GM23338 (cell line): ENCODE data around the gene EVI2B. TPM values are rescaled to one million over a fixed set of nuclear protein-coding genes. Genes with fewer than 3 reads are reported as not detected.

Source experiments
- ATAC-seq: fragments of 200-7000 bp; cut with Tn5 transposase; 3 replicates; pipeline ENCODE4 v1.9.1; 2020
- DNase-seq: peaks from one replicate; pipeline ENCODE4 v3.0.0-alpha.2; 2015; ENCODE audit warnings: low spot score
- H2AFZ ChIP-seq: fragments of 200-600 bp; sonication (generic); 2 replicates; pipeline ENCODE4 v1.8.0; 2016; ENCODE audit warnings: antibody characterized with exemption, mild to moderate bottlenecking, moderate library complexity
- H3F3A ChIP-seq: fragments of 200-600 bp; sonication (generic); replicated peaks from 2 replicates; pipeline ENCODE4 v1.8.0; 2017; ENCODE audit warnings: antibody characterized with exemption, mixed run types, low read depth
- H3K27ac ChIP-seq: fragments of 200-600 bp; sonication (generic); 2 replicates; pipeline ENCODE4 v1.6.1; 2016; ENCODE audit warnings: low read depth
- H3K27me3 ChIP-seq: fragments of 200-600 bp; sonication (generic); 2 replicates; pipeline ENCODE4 v1.8.0; 2016; ENCODE audit warnings: mild to moderate bottlenecking, mixed run types, moderate library complexity; ENCODE audit not compliant: insufficient read depth
- H3K36me3 ChIP-seq: fragments of 200-600 bp; sonication (generic); 2 replicates; pipeline ENCODE4 v1.8.0; 2016; ENCODE audit warnings: mild to moderate bottlenecking; ENCODE audit not compliant: insufficient read depth
- H3K4me1 ChIP-seq: fragments of 200-600 bp; sonication (generic); 2 replicates; pipeline ENCODE4 v1.8.0; 2016; ENCODE audit warnings: mild to moderate bottlenecking, moderate library complexity; ENCODE audit not compliant: insufficient read depth
- H3K4me2 ChIP-seq: fragments of 200-600 bp; sonication (generic); 2 replicates; pipeline ENCODE4 v1.7.1; 2017; ENCODE audit warnings: mixed run types
- H3K4me3 ChIP-seq: fragments of 200-600 bp; sonication (generic); 2 replicates; pipeline ENCODE4 v1.6.1; 2016; ENCODE audit warnings: mixed run types
- H3K79me2 ChIP-seq: fragments of 200-600 bp; sonication (generic); replicated peaks from 2 replicates; pipeline ENCODE4 v1.8.0; 2017; ENCODE audit warnings: mild to moderate bottlenecking; ENCODE audit not compliant: insufficient read depth
- H3K9me2 ChIP-seq: fragments of 200-600 bp; sonication (generic); 2 replicates; pipeline ENCODE4 v1.8.0; 2017; ENCODE audit not compliant: insufficient read depth
- H4K20me1 ChIP-seq: fragments of 200-600 bp; sonication (generic); replicated peaks from 2 replicates; pipeline ENCODE4 v1.8.0; 2017; ENCODE audit warnings: mild to moderate bottlenecking; ENCODE audit not compliant: insufficient read depth
- H3K27ac Mint-ChIP-seq: 2 replicates; pipeline ENCODE4 v1.8.0; 2020; ENCODE audit warnings: inconsistent platforms, mild to moderate bottlenecking, moderate library complexity, mixed read lengths
- H3K27me3 Mint-ChIP-seq: 3 replicates; pipeline ENCODE4 v1.8.0; 2022; ENCODE audit warnings: low read depth, mild to moderate bottlenecking, moderate library complexity, mixed read lengths, inconsistent platforms; ENCODE audit not compliant: insufficient read depth, poor library complexity
- H3K36me3 Mint-ChIP-seq: 3 replicates; pipeline ENCODE4 v1.8.0; 2021; ENCODE audit warnings: low read depth, mild to moderate bottlenecking, inconsistent platforms, moderate library complexity, mixed read lengths
- H3K4me1 Mint-ChIP-seq: 3 replicates; pipeline ENCODE4 v1.8.0; 2020; ENCODE audit warnings: mild to moderate bottlenecking, inconsistent platforms, mixed read lengths
- H3K4me3 Mint-ChIP-seq: 3 replicates; pipeline ENCODE4 v1.8.0; 2021; ENCODE audit warnings: moderate library complexity, mild to moderate bottlenecking, inconsistent platforms, mixed read lengths
- H3K9me3 Mint-ChIP-seq: 3 replicates; pipeline ENCODE4 v1.8.0; 2020; ENCODE audit warnings: moderate library complexity, mild to moderate bottlenecking, inconsistent platforms, mixed read lengths
- CREB1 ChIP-seq: fragments of 250-450 bp; sonication (Bioruptor Pico); IDR thresholded peaks from 2 replicates; pipeline ENCODE4 v1.5.0; 2020; ENCODE audit warnings: low read depth, mild to moderate bottlenecking, moderate library complexity
- CTCF ChIP-seq, 2 experiments: fragments of 200-600 bp in 1 of 2; sonication (generic) in 1 of 2; conservative IDR thresholded peaks; 2 replicates each; pipeline versions ENCODE4 v1.5.1 to v1.6.1; 2016 to 2017; ENCODE audit warnings: antibody characterized with exemption in 2 of 2, low read depth in 2 of 2, mild to moderate bottlenecking in 2 of 2, moderate library complexity in 1 of 2
- ETS1 ChIP-seq: IDR thresholded peaks from 2 replicates; pipeline ENCODE4 v1.6.1; 2016; ENCODE audit warnings: antibody characterized with exemption
- EZH2 ChIP-seq: fragments of 200-600 bp; sonication (generic); IDR thresholded peaks from one replicate; pipeline ENCODE4 v1.8.0; 2017; ENCODE audit warnings: antibody characterized with exemption, mild to moderate bottlenecking, low read depth; ENCODE audit not compliant: unreplicated experiment
- EZH2phosphoT487 ChIP-seq: fragments of 200-600 bp; sonication (generic); IDR thresholded peaks from one replicate; pipeline ENCODE4 v1.8.1; 2018; ENCODE audit warnings: antibody characterized with exemption; ENCODE audit not compliant: unreplicated experiment
- JUNB ChIP-seq: IDR thresholded peaks from one replicate; pipeline ENCODE4 v1.6.1; 2016; ENCODE audit warnings: antibody characterized with exemption; ENCODE audit not compliant: unreplicated experiment
- NANOG ChIP-seq: IDR thresholded peaks from 2 replicates; pipeline ENCODE4 v1.6.1; 2016; ENCODE audit warnings: antibody characterized with exemption, borderline replicate concordance
- POLR2AphosphoS5 ChIP-seq: IDR thresholded peaks from 2 replicates; pipeline ENCODE4 v1.6.1; 2016; ENCODE audit warnings: antibody characterized with exemption, low read depth
- REST ChIP-seq: IDR thresholded peaks from one replicate; pipeline ENCODE4 v1.6.1; 2018; ENCODE audit warnings: antibody characterized with exemption; ENCODE audit not compliant: unreplicated experiment
- STAT1 ChIP-seq: IDR thresholded peaks from one replicate; pipeline ENCODE4 v1.6.1; 2016; ENCODE audit warnings: antibody characterized with exemption; ENCODE audit not compliant: unreplicated experiment
- ZNF114 ChIP-seq: fragments of 250-450 bp; sonication (Bioruptor Pico); IDR thresholded peaks from 2 replicates; pipeline ENCODE4 v1.5.0; 2020; ENCODE audit warnings: mild to moderate bottlenecking, moderate library complexity
- ZNF331 ChIP-seq: fragments of 250-450 bp; sonication (Bioruptor Pico); IDR thresholded peaks from 2 replicates; pipeline ENCODE4 v1.5.0; 2020; ENCODE audit warnings: low read depth, mild to moderate bottlenecking, moderate library complexity
- ZNF462 ChIP-seq: fragments of 250-450 bp; sonication (Bioruptor Pico); IDR thresholded peaks from 2 replicates; pipeline ENCODE4 v1.5.0; 2020; ENCODE audit warnings: mild to moderate bottlenecking, moderate library complexity
- polyA plus RNA-seq: library from polyadenylated mRNA; unstranded; fragments of >200 nt; fragmentation: Nextera tagmentation; extraction: Ambion mirVana; gene quantifications from 2 replicates; pipeline ENCODE4 v1.2.1, GENCODE V29; 2016
- total RNA-seq: library from RNA; depleted of rRNA; stranded (reverse); fragments of >200 nt; shearing (Covaris generic); gene quantifications from 2 replicates; pipeline ENCODE4 v1.2.3, GENCODE V29; 2014

Gene EVI2B
- total and polyA plus RNA-seq, 2 experiments from 2014 or later: 0.18 TPM; not detected in 1

- Histone ChIP-seq H3K36me3 (no peaks in the 10 kb centered on the region), H3K9me2 (no peaks in the 10 kb centered on the region), H3K4me1 (0 out of 2 replicates have a peak, but pooled peaks cover 4% of the 10 kb centered on the region), H3F3A (no peaks in the 10 kb centered on the region), H3K27ac (peak overlapping the region; percentile 43; the same call in 1 of the 2 replicates), H3K79me2 (no peaks in the 10 kb centered on the region), H3K4me3 (no peak overlapping the region), H4K20me1 (no peaks in the 10 kb centered on the region), H3K27me3 (no peaks in the 10 kb centered on the region), H2AFZ (no peak overlapping the region), H3K4me2 (0 out of 2 replicates have a peak overlapping the region, but pooled peaks have one; percentile 1)
- H3K27me3 Mint-ChIP-seq: peaks cover 2% of the 10 kb centered on the region
- H3K27ac Mint-ChIP-seq: peak overlapping the region; percentile 89
- peaks cover 9% of the 10 kb centered on the region; the same call in 2 of the 3 replicates for H3K4me1 Mint-ChIP-seq
- TF ChIP-seq POLR2AphosphoS5 (no peak), REST (no peak), EZH2 (no peak), ZNF462 (no peak), NANOG (no peak), ETS1 (no peak), ZNF331 (CRISPR knock-in tag) (no peak), STAT1 (no peak), ZNF114 (no peak), CTCF (conservative IDR thresholded peaks at IDR 0.05; ENCODE audit: low read depth in 2 of 2) (no peak), CREB1 (CRISPR knock-in tag) (no peak), EZH2phosphoT487 (no peak), JUNB (no peak)
- ATAC-seq: peak; percentile 95
- H3K9me3 Mint-ChIP-seq: no peaks in the 10 kb centered on the region
- DNase-seq: peak; percentile 79
- H3K36me3 Mint-ChIP-seq: peaks cover 12% of the 10 kb centered on the region; the same call in 2 of the 3 replicates
- no peak overlapping the region for H3K4me3 Mint-ChIP-seq
Measured at GRCh38 chr17:31269578-31269983, 44.3 kb downstream of the EVI2B start.
